Loucy (cell line): ENCODE measurements around the gene PEX5L.

ENCODE experiments used
- CTCF ChIP-seq: fragments of 200-600 bp; sonication (generic); conservative IDR thresholded peaks from 2 replicates; pipeline ENCODE4 v1.5.1; 2014; ENCODE audit warnings: mild to moderate bottlenecking, antibody characterized with exemption, low read length
- EZH2phosphoT487 ChIP-seq: fragments of 200-600 bp; IDR thresholded peaks from 2 replicates; pipeline ENCODE4 v1.6.1; 2018; ENCODE audit warnings: antibody characterized with exemption, mild to moderate bottlenecking, moderate library complexity, borderline replicate concordance

DNA sequence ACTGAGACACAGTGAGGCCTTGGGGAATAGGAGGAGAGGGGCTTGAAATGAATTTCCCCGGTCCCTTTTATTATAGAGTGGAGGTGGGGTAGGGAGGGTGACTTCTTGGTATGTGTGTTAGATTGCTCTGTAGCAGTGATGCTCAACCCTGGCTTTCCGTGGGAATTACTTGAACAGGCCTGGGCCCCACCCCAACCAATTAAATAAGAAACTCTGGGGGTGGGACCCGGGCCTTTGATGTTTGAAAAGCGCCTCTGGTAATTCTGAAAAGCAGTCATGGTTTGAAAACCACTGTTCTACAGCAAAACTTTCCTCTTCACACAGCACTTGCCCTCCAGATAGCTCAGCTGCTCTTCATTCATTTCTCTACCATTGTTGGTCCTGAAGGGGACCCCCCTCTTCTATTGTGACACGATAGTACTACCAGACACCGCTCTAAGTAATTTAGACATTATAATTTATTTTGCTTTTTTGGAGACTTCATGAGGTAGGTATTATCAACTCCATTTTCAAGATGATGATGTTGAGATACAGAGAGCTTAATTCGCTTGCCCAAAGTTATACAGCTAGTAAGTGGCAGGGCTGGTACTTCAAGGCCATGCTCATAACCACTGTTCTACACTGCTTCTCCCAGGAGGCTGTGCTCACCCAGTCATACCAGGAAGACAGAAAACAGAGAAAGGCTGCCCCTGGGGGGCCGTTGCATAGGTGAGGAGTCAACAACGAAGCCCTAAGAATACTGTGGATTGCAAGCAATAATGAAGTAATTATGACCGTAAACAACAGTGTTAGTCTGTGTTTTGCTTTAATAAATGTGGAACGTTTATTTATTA is 176.2 kb downstream of the PEX5L start:
- no peak for TF ChIP-seq CTCF
- no peak for TF ChIP-seq EZH2phosphoT487
